Transverse colon (tissue), 4 donors: ENCODE data around the gene CD9. TPM values are rescaled to one million over a fixed set of nuclear protein-coding genes. Genes with fewer than 3 reads are reported as not detected.

Experiments
- DNase-seq: peaks from one replicate; pipeline ENCODE4 v3.0.0-alpha.2; 2019
- H3K27ac ChIP-seq, 4 donors: fragments of 200-600 bp; sonication (generic); 2 replicates each; pipeline ENCODE4 v1.5.1; 2016 to 2018; ENCODE audit warnings: inconsistent platforms in 4 of 4
- H3K27me3 ChIP-seq: fragments of 200-600 bp; sonication (generic); 2 replicates; pipeline ENCODE4 v1.5.1; 2017; ENCODE audit warnings: inconsistent platforms
- H3K36me3 ChIP-seq, 4 donors: fragments of 200-600 bp; sonication (generic); 2 replicates each; pipeline ENCODE4 v1.5.1; 2017 to 2019; ENCODE audit warnings: inconsistent platforms in 4 of 4
- H3K4me1 ChIP-seq, 4 donors: fragments of 200-600 bp; sonication (generic); 2 replicates each; pipeline ENCODE4 v1.5.1; 2017 to 2020; ENCODE audit warnings: inconsistent platforms in 4 of 4
- H3K4me3 ChIP-seq, 4 donors: fragments of 200-600 bp; sonication (generic); 1 replicate in 1 of 4; 2 replicates in 3 of 4; pipeline versions ENCODE4 v1.5.1 to v1.6.1; 2017 to 2019; ENCODE audit warnings: inconsistent platforms in 4 of 4
- H3K9me3 ChIP-seq, 2 donors: fragments of 200-600 bp; sonication (generic); 2 replicates each; pipeline ENCODE4 v1.5.1; 2017 to 2019; ENCODE audit warnings: inconsistent platforms in 2 of 2
- CTCF ChIP-seq, 5 experiments: fragments of 200-600 bp in 3 of 5; fragments of 450-650 bp in 2 of 5; sonication (generic) in 3 of 5; IDR thresholded peaks; 1 replicate in 2 of 5; 2 replicates in 3 of 5; pipeline ENCODE4 v1.5.1; 2016 to 2017; ENCODE audit warnings: antibody characterized with exemption in 5 of 5, inconsistent platforms in 3 of 5, mild to moderate bottlenecking in 2 of 5, moderate library complexity in 1 of 5
- EP300 ChIP-seq: sonication (generic); formaldehyde crosslinking; IDR thresholded peaks from one replicate; pipeline ENCODE4 v1.6.1; 2017; ENCODE audit warnings: antibody characterized with exemption, low read depth
- POLR2A ChIP-seq: fragments of 450-650 bp; IDR thresholded peaks from one replicate; pipeline ENCODE4 v1.6.1; 2016; ENCODE audit warnings: antibody characterized with exemption, mild to moderate bottlenecking, moderate library complexity
- POLR2AphosphoS5 ChIP-seq, 3 donors: sonication (generic); formaldehyde crosslinking; IDR thresholded peaks; one replicate each; pipeline ENCODE4 v1.6.1; 2016; ENCODE audit warnings: antibody characterized with exemption in 3 of 3
- WGBS, 2 donors: methylation state at CpG; one replicate each; pipeline ENCODE4 v1.1.5; 2018; ENCODE audit warnings: low coverage in 1 of 2; 5-methylcytosine and 5-hydroxymethylcytosine counted together
- in situ Hi-C, 4 donors: fragments of 200-750 bp; cut with MboI; loops; one replicate each; pipeline versions ENCODE4 v1.15.0 to v1.15.1; 2017; ENCODE audit warnings: low sequenced_read_pairs in 3 of 4, low pct_ligation_motif_present in 1 of 4, low pct_unique_long_range_greater_than_20kb in 1 of 4
- intact Hi-C: fragments of 100-400 bp; cut with DNase I; formaldehyde crosslinking; loops from one replicate; pipeline ENCODE4 v1.15.1; 2023; ENCODE audit warnings: low total_unique reads
- total RNA-seq, 4 donors: library from RNA; depleted of rRNA; stranded (reverse); fragments of >200 nt; gene quantifications; one replicate each; pipeline ENCODE4 v1.1.0, GENCODE V29; 2016

Gene CD9
- total RNA-seq, 4 donors from 2014 or later: 207 to 668 (median 481) TPM

GRCh38 chr12:6268484-6269157 lies 68.4 kb downstream of the CD9 start:
- DNase-seq: no peak
- no peaks in the 10 kb centered on the region for H3K9me3 ChIP-seq
- H3K27ac ChIP-seq: no peak overlapping the region
- in situ Hi-C loops (no loop called here), intact Hi-C loops (no loop called here)
- H3K4me3 ChIP-seq: no peak overlapping the region
- no peaks in the 10 kb centered on the region for H3K36me3 ChIP-seq
- TF ChIP-seq POLR2A: no peak
- TF ChIP-seq EP300: no peak
- TF ChIP-seq POLR2AphosphoS5 (IDR thresholded peaks at IDR 0.05): no peak
- no peak for TF ChIP-seq CTCF (IDR thresholded peaks at IDR 0.05)
- WGBS, 2 donors: 86% methylated on average over 10 of the region's 10 CpGs; no CpG with 5 or more reads in 1 of the 2 donors
- H3K27me3 ChIP-seq: no peaks in the 10 kb centered on the region
- peaks cover 0 to 10% (median 4%) of the 10 kb centered on the region in 4 donors for H3K4me1 ChIP-seq

GRCh38 chr12:6269986-6270385 lies 69.8 kb downstream of the CD9 start:
- TF ChIP-seq CTCF (IDR thresholded peaks at IDR 0.05) (no peak), POLR2AphosphoS5 (IDR thresholded peaks at IDR 0.05) (no peak), EP300 (no peak), POLR2A (no peak)
- H3K4me3 ChIP-seq: no peak overlapping the region
- DNase-seq: no peak
- H3K4me1 ChIP-seq: no peaks in the 10 kb centered on the region
- no peaks in the 10 kb centered on the region for H3K36me3 ChIP-seq
- intact Hi-C loops (no loop called here), in situ Hi-C loops (no loop called here)
- WGBS, 2 donors: 95 to 100% methylated on average over 5 to 16 of the region's 16 CpGs
- H3K9me3 ChIP-seq: no peaks in the 10 kb centered on the region
- H3K27ac ChIP-seq: no peak overlapping the region
- no peaks in the 10 kb centered on the region for H3K27me3 ChIP-seq

- Histone ChIP-seq H3K27ac (no peak overlapping the region), H3K9me3 (no peaks in the 10 kb centered on the region), H3K27me3 (no peaks in the 10 kb centered on the region), H3K4me1 (no peaks in the 10 kb centered on the region), H3K4me3 (no peak overlapping the region), H3K36me3 (no peaks in the 10 kb centered on the region)
- intact Hi-C loops: no loop called here
- no peak for TF ChIP-seq POLR2A
- no peak for TF ChIP-seq EP300
- no peak for TF ChIP-seq POLR2AphosphoS5 (IDR thresholded peaks at IDR 0.05)
- no peak for TF ChIP-seq CTCF (IDR thresholded peaks at IDR 0.05)
- in situ Hi-C loops: no loop called here
- WGBS, 2 donors: 86 to 88% methylated on average over 3 to 8 of the region's 8 CpGs
- no peak for DNase-seq
These were observed 71.1 kb downstream of the CD9 start for GRCh38 chr12:6271281-6271680.

GRCh38 chr12:6272300-6273204 lies 72.4 kb downstream of the CD9 start:
- H3K27me3 ChIP-seq: no peaks in the 10 kb centered on the region
- H3K27ac ChIP-seq: no peak overlapping the region
- in situ Hi-C loops: no loop called here
- intact Hi-C loops: no loop called here
- H3K36me3 ChIP-seq: no peaks in the 10 kb centered on the region
- WGBS, 2 donors: 61 to 63% methylated on average over 7 to 12 of the region's 12 CpGs
- no peaks in the 10 kb centered on the region for H3K9me3 ChIP-seq
- no peak for TF ChIP-seq EP300
- no peak for TF ChIP-seq POLR2AphosphoS5 (IDR thresholded peaks at IDR 0.05)
- TF ChIP-seq CTCF (IDR thresholded peaks at IDR 0.05): no peak
- no peak for TF ChIP-seq POLR2A
- DNase-seq: no peak
- peaks cover 2 to 8% (median 6%) of the 10 kb centered on the region in 4 donors for H3K4me1 ChIP-seq
- no peak overlapping the region for H3K4me3 ChIP-seq
